Urinary bladder (tissue), 4 donors: Measurements from ENCODE around the gene ILRUN. TPM values are rescaled to one million over a fixed set of nuclear protein-coding genes. Genes with fewer than 3 reads are reported as not detected.
"Not testable (repeated sequence)": the region's sequence is repeated elsewhere in the genome, so short reads cannot be mapped to it uniquely, and the experiment has no call there.

Experiments
- DNase-seq: peaks from one replicate; pipeline ENCODE4 v3.0.0-alpha.2; 2015; ENCODE audit errors: extremely low spot score
- H3K27ac ChIP-seq: one replicate; pipeline ENCODE4 v1.5.1; 2013; ENCODE audit warnings: low read depth, mild to moderate bottlenecking, moderate library complexity
- H3K36me3 ChIP-seq: one replicate; pipeline ENCODE4 v1.6.1; 2013; ENCODE audit warnings: mild to moderate bottlenecking, moderate library complexity; ENCODE audit not compliant: insufficient read depth
- H3K4me1 ChIP-seq: one replicate; pipeline ENCODE4 v1.6.1; 2013; ENCODE audit warnings: mild to moderate bottlenecking, moderate library complexity; ENCODE audit not compliant: insufficient read depth
- H3K4me3 ChIP-seq: one replicate; pipeline ENCODE4 v1.5.1; 2013; ENCODE audit warnings: low read depth, low read length
- WGBS: extraction: QIAGEN DNeasy Blood & Tissue Kit; methylation state at CpG from one replicate; pipeline ENCODE4 v1.1.7; 2013; 5-methylcytosine and 5-hydroxymethylcytosine counted together
- polyA plus RNA-seq: library from polyadenylated mRNA; stranded (reverse); fragments of 200-250 nt; gene quantifications from one replicate; pipeline ENCODE4 v1.2.3, GENCODE V29; 2013
- small RNA-seq: library from RNA; depleted of rRNA; stranded (forward); fragments of <200 nt; gene quantifications from one replicate; pipeline ENCODE3, GENCODE V24; 2014
- total RNA-seq: library from RNA; depleted of rRNA; stranded (reverse); fragments of >200 nt; gene quantifications from one replicate; pipeline ENCODE4 v1.2.3, GENCODE V29; 2014
- donor health status: healthy with polysubstance abuse.
- donor health status: healthy.

Gene ILRUN
- total and polyA plus RNA-seq, 2 donors = 38.1 to 76.0 TPM

DNA sequence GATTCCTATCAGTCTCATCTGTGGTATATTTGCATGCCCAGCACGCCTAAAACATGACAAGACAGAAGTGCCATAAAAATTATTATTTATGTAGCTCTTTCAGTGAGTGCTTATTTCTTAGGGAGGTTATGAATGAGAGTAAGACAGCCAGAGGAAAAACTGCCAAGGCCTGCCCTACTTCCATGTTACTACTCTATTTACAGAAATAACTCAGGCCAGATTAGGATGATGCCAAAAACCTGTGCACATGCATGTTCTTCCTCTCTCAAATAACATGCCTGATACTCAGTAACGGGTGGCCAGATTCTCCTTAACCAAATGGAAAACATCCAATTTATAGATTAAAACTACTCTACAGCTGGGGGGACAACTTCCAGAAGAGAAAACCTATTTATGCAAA lies 45.7 kb downstream of the ILRUN start:
- Histone ChIP-seq H3K4me1 (no peaks in the 10 kb centered on the region), H3K4me3 (no peak overlapping the region), H3K36me3 (no peaks in the 10 kb centered on the region), H3K27ac (no peak overlapping the region)
- 56% methylated on average over 2 of the region's 2 CpGs for WGBS
- no peak for DNase-seq

DNA sequence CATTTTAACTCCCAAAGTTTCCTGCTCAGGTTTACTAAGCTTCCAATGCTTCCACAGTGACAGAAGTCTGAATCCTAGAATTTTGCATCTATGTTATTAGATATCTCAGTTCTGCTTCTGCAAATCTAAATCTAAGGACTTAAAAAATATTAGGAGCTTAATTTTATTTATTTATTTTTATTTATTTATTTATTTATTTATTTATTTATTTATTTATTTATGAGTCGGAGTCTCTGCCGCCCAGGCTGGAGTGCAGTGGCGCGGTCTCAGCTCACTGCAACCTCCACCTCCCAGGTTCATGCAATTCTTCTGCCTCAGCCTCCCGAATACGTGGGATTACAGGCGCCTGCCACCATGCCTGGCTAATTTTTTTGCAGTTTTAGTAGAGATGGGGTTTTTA lies 46.3 kb downstream of the ILRUN start:
- 99% methylated on average over 7 of the region's 7 CpGs for WGBS
- not testable (repeated sequence) for H3K4me1 ChIP-seq, DNase-seq

DNA sequence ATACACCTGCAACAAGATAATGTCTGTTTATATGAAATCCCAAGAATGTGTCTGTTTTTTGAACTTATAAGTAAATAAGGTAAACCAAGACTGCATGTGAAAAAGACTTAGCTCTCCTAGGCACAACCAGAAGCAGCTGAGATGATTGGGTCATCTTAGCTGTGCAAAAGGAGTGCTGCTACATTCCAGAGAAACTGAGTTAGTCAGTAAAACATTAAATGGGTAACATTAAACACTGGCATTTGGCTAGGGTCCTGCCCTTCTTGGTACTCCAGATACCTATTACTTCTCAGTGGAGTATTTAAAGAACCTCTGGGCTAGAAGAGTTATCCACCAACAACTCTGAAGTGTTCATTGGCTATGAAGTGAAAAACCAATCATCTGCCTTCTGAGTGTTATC lies 47.8 kb downstream of the ILRUN start:
- DNase-seq = no peak
- H3K36me3 ChIP-seq = no peaks in the 10 kb centered on the region
- H3K4me1 ChIP-seq = no peaks in the 10 kb centered on the region
- no peak overlapping the region for H3K27ac ChIP-seq
- no peak overlapping the region for H3K4me3 ChIP-seq

More for the DNA sequence above, 46.3 kb downstream of the ILRUN start:
- not testable (repeated sequence) for H3K36me3 ChIP-seq, H3K27ac ChIP-seq, H3K4me3 ChIP-seq

Small RNA genes within 50 kb of the gene (small RNA-seq; reads per million reads assigned to genes)
- gene RN7SL200P = not detected

Other genes with a start within 250 kb of the ILRUN start
- gene PACSIN1, start 230.7 kb downstream of the ILRUN start, total RNA-seq = 0.32 TPM
- gene PACSIN1, start 230.7 kb downstream of the ILRUN start, polyA plus RNA-seq = 0.20 TPM
- gene SPDEF, start 140.4 kb downstream of the ILRUN start, total RNA-seq = 0.16 TPM
- gene SPDEF, start 140.4 kb downstream of the ILRUN start, polyA plus RNA-seq = 0.16 TPM
- gene SNRPC, start 60.7 kb upstream of the ILRUN start, total RNA-seq = 27.7 TPM
- 118 TPM for gene SNRPC, start 60.7 kb upstream of the ILRUN start, polyA plus RNA-seq
- gene BLTP3A, start 95.3 kb upstream of the ILRUN start, total RNA-seq = 10.5 TPM
- gene BLTP3A, start 95.3 kb upstream of the ILRUN start, polyA plus RNA-seq = 4.5 TPM
- gene TAF11, start 191.3 kb upstream of the ILRUN start, total RNA-seq = 24.2 TPM
- gene TAF11, start 191.3 kb upstream of the ILRUN start, polyA plus RNA-seq = 36.4 TPM
- 21.9 TPM for gene ANKS1A, start 192.5 kb upstream of the ILRUN start, total RNA-seq
- gene ANKS1A, start 192.5 kb upstream of the ILRUN start, polyA plus RNA-seq = 38.0 TPM